RPMI8226 (cell line): ENCODE measurements around the gene PTPRT.
"Not testable (repeated sequence)": the region's sequence is repeated elsewhere in the genome, so short reads cannot be mapped to it uniquely, and the experiment has no call there.

Experiments used
- DNase-seq: peaks from one replicate; pipeline ENCODE4 v3.0.0-alpha.2; 2015

PTPRT gene

DNA sequence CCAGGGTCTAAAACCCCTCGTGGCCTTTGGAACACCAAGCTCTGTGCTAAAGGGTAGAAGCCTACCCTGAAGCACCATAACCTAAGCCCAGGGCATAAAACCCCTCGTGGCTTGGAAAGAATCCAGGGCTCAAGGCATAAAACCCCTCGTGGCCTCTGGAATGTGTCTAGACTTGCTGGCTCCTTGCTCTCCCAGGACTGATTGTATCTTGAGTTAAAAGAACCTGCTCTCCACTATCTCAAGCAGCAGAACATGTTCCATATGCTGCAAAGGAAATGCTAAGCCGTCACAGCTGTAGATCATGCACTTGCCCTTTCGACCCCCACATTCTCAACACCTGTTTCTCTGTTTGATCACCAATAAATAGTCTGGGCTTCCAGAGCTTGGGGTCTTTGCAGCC is 288.9 kb downstream of the PTPRT start:
- DNase-seq = not testable (repeated sequence)

DNA sequence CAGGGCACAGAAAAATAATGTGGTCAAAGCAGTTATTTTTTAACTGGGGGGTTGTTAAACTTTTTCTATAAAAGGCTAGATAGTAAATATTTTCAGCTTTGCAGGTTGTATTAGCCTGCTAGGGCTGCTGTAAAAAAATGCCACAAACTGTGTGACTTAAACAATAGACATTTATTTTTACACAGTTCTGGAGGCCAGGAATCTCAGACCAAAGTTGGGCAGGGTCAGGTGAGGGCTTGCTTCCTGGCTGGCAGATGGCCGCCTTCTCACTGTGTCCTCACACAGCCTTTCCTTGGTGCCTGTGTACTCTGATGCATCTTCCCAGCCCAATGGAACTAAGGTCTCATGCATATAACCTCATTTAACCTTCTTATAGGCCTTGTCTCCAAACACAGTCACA is 294.7 kb downstream of the PTPRT start:
- DNase-seq = no peak

DNA sequence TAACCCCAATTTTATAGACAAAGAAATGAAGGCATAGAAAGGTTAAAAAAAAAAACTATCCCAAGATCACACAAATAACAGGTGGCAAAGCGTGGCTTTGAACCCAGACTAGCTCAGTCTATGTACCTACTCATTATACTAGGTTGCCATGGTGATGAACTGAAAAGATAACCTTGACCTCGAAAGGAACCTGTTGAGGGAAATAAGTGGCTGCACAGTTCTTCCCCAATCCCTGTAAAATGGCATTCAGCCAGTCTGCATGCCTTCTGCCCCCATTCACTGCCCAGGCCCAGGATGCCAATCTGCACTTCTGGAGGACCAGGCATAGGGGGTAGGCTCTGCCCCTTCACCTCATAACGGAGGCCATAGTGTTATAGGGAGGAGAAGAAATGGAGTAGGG is 295.2 kb downstream of the PTPRT start:
- no peak for DNase-seq

- DNase-seq = no peak
These were observed 300.2 kb downstream of the PTPRT start for GRCh38 chr20:42889517-42889916.

DNA sequence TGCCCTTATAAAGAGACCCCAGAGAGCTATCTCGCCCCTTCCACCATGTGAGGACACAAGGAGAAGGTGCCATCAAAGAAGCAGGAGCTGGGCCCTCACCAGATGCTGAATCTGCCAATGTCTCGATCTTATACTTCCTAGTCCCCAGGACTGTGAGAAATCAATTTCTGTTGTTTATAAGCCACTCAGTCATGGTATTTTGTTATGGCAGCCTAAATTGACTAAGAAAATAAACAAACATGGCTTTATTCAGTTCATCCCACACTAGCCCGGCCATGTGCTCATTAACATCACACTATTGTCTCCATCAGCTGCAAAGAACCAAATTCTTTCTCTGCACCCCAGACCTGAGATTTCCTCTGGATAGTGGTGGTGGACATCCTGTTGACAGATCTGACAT is 302.4 kb downstream of the PTPRT start:
- no peak for DNase-seq

DNA sequence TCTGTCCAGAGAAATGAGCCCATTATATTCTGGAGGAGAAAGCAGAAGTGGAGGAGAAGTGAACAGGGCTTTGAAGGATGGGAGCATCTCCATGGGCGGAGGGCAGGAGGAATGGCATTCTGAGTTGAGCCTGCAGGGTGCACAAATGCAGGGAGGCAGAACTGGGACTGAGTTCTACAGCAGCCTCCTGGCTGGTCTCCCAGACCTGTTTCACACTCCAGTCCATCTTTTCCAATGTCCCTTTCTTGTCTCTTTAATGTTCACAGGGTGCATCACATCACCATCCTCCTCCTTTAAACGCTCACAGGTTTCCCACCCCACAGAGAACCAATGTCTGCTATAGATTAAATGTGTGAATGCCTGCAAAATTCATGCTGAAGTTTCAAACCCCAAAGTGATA is 302.9 kb downstream of the PTPRT start:
- no peak for DNase-seq

- no peak for DNase-seq
These were observed 303.7 kb downstream of the PTPRT start for GRCh38 chr20:42886046-42886445.

- no peak for DNase-seq
These were observed 314.1 kb downstream of the PTPRT start for GRCh38 chr20:42875581-42875980.

- DNase-seq = no peak
These were observed 316.4 kb downstream of the PTPRT start for GRCh38 chr20:42873259-42873658.

- no peak for DNase-seq
These were observed 325.6 kb downstream of the PTPRT start for GRCh38 chr20:42864116-42864515.

- no peak for DNase-seq
These were observed 327.3 kb downstream of the PTPRT start for GRCh38 chr20:42862446-42862845.

GRCh38 chr20:42857446-42857845 is 332.3 kb downstream of the PTPRT start:
- no peak for DNase-seq

DNA sequence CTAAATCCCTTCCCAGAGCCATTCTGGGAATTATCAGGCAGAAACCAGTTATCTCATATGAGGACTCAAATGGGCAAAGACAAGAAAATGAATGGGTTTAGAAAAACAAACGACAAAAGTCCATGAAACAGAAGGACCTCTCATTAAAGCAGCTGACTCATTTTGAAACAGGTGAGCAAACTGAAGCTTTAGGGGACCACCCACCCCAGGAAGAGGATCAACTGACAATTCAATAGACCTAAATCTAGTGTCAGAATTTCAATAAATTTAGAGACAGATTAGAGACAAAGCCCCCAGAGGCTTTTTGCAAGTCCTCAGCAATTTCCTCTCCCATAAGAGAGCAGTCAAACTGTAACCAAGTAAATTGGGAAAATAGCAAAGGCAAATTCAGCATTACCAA is 333.8 kb downstream of the PTPRT start:
- DNase-seq = no peak

- no peak for DNase-seq
These were observed 337.0 kb downstream of the PTPRT start for GRCh38 chr20:42852691-42853090.

DNA sequence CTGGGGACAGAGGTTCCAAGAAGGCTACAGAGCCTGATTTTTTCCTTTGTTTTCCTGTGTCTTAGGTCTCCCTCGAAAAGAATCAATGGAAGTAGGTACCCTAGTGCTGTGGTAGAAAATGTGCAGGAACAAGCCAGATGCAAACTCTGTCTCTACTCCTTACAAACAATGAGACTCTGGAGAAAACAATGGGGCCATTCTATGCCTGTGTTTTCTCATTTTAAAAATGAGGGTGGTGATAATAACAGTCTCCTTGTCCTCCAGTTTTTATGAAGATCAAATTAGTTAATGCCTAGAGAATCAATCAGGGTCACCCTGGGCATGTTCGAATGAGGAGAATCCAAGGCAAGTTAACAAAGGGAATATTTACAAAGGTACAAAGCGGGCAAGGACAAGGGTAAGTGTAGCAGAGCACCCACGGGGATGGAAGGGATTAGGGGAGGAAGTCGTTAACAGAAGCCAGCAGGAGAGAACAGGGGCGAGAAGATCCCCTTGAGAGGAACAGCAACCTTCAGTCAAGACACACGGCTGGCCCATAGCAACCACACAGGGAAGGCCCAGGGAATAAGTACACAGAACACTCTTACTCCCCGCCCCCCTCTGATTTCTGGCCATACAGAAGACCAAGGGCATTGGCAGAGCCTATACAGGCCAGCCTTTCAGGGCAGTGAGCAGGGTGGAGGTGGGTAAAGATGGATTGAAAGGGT is 342.8 kb downstream of the PTPRT start:
- no peak for DNase-seq

GRCh38 chr20:42844751-42845150 is 345.0 kb downstream of the PTPRT start:
- DNase-seq = no peak

DNA sequence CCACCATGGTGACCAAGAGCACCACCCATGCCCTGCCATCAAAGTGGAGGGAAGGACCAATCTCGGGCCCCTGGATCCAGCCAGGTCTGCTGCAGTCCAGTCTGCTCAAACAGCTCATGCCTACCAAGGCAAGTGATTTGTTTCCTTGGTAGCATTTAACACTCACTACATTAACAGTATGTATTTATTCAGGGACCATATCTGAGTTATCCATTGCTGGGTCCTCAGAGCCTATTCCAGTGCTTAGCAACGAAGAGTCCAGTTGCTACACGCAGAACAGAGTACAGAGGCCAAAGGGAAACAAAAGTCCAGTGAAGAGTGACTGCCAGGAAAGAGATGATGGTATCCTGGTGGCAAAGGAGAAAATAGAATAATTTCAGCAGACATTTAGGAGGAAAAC is 352.2 kb downstream of the PTPRT start:
- no peak for DNase-seq

GRCh38 chr20:42836339-42836738 is 353.4 kb downstream of the PTPRT start:
- DNase-seq = no peak

DNA sequence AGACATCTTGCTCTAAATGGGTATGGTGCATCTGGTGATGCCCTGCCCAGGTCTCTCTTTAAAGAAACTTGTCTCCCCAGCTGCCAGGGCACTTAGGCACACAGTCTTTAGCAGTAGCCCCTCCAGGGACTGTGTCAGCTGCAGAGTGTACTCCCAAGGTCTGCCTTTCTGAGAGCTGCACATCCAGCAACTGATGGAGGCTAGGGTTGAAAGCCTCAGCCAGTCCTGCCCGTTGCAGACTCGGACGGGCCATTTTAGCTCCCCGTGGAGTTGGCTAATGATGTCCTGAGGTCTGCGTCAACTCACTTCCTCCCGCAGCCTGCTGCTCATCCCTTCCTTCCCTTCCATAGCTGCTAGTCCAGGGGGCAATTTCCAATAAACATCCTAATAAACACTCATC is 381.8 kb downstream of the PTPRT start:
- no peak for DNase-seq

DNA sequence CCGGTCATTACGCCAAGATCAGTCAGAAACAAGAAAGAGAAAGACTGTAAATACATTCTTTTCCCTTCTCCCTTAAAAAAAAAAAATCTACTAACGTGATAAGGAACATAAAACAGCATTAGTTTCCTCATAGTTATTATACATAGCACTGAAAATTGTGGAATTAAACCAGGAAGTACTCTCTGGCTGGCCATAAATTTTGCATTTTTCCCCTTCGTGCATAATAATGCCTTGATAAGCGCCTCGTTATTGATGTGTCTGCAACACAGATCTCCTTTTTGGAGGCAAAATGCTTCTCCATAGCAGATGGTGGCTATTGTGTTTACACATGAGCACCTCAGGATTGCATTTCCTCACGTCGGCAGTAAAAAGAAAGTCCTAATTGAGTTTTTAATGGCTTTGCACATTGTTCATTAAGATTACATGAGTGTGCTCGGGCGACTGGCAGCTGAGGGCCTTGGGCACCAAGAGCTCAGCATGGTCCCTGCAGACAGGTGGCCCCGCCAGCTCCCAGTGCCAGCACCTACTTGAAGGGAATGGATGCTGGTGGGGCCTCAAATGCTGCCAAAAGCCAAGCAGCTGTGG is 394.5 kb downstream of the PTPRT start:
- no peak for DNase-seq

DNA sequence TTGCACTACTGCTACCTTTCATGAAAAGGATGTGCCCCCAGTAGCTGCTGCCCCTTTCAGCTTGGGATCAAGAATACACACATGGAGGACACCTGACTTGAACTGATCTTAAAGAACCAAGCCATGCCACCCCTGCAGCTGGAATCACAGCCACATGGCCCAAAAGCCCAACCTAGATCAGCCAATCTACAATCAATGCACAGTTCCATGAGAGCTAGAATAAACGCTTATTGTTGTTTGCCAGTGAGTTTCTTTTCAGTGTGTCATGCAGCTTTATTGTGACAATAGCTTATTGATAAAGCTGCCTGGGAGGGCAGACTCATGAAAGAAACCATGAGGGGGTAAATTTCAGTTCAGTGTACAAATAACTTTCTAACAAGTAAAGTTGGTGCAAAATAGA is 397.7 kb downstream of the PTPRT start:
- no peak for DNase-seq

DNA sequence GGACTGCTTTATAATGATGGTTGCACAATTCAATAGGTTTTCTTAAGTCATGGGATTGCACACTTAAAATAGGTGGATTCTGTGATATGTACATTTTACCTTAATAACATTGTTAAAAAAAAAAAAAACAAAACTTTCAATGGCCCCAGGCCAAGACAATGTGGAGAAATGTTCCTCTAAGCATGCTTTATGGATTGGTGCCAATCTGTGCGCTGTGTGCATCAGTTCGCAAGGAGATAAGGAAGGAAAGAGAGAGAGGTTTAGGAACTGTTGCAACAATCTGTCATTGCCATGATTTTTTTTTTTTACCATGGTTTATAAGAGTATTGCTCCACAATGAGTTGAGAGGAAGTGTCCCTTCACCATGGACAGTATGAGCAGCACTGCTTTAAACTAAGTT is 399.6 kb downstream of the PTPRT start:
- no peak for DNase-seq

GRCh38 chr20:42788707-42789106 is 401.0 kb downstream of the PTPRT start:
- DNase-seq = no peak

DNA sequence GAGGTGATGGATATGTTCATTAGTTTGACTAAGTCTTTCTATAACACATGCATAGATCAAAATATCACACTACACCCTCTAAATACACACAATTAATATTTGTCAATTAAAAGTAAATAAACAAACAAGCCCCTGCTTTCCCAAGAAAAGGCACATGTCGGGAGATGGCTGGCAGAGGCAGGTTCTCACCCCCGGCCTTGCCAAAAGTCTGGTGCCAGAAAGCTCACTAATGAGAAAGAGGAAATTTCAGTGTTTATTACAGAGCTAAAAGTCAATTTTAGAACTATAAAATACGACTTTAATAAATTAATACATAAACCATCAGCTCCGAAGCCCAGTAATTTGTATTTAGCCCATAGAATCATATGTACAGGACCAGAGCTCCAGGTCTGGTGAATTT is 404.7 kb downstream of the PTPRT start:
- no peak for DNase-seq

GRCh38 chr20:42779216-42779615 is 410.5 kb downstream of the PTPRT start:
- no peak for DNase-seq
